NCI-H187 treated with DMSO at 0.1 percent for 48 hours (cell line): Measurements from ENCODE around the gene ST3GAL3.
"Not testable (repeated sequence)": the region's sequence is repeated elsewhere in the genome, so short reads cannot be mapped to it uniquely, and the experiment has no call there.

Experiments
- DNase-seq: peaks from one replicate; lab custom pipeline; 2025; lab: John Stamatoyannopoulos, UW

Gene ST3GAL3

DNA sequence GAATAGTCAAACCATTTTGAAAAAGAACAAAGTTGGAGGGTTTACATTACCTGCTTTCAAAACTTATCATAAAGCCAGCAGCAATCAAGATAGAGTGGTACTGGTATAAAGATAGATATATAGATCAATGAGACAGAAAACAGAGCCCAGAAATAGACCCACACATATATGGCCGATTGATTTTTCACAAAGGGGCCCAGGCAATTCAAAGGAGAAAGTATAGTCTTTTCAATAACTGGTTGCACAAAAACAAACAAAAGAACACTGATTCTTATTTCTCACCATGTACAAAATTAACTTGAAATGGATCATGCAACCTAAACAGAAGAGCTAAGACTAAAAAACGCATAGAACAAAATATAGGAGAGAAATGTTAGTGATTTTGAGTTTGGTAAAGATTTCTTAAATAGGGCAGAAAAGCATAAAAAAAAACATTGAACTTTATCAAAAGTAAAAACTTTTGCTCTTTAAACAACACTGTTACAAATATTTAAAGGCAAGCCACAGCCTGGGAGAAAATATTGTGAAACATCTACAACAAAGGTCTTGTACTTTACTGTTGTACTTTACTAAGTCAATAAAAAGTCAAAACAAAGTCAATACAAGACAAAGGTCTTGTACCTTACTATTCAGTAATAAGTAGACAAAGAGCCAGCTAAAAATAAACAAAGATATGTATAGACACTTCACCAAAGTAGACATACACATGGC lies 50.2 kb downstream of the ST3GAL3 start:
- DNase-seq = no peak

DNA sequence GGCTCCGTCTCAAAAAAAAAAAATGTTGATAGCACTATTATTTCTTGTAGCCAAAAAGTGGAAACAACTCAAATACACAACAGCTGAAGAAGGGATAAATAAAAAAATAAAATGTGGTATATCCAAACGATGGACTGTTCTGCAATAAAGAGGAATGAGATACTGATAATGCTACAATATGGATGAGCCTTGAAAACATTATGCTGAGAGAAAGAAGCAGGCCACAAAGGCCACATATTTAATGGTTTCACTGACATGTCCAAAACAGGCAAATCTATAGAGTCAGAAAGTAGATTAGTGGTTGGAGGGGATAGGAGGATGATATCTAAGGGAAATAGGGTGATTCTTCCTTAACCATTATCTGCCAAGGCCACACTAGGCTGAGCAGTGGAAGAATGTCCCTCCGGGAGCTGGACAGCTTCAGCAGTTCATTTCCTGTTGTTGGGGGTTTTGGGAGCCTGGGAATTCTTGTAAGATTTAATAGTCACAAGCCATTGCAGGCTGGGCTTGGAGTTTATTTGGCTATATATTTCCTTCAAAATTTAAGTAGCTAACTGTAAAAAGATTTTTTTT lies 53.5 kb downstream of the ST3GAL3 start:
- no peak for DNase-seq

DNA sequence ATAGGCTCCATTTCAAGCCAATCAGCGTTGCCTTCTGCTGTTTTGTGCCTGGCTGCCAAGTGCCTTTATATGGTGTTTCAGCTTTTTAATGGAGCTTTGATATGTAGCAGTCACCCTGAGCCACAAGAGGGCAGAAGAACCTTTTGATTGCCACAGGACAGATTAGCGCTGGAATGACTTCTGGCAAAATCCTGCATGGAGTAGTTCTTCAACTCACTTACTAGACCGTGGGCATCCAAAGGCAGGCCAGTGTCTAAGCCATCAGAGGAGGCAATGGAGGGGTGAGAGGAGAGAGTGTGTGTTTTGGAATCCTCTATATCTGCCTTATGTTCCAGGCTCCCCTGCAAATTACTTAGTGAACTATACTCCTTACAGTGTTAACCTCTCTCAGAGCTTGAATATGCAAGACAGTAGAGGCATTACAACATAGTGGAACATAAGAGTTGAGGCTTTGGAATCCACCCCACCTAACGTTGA lies 56.2 kb downstream of the ST3GAL3 start:
- DNase-seq = peak; percentile 43

DNA sequence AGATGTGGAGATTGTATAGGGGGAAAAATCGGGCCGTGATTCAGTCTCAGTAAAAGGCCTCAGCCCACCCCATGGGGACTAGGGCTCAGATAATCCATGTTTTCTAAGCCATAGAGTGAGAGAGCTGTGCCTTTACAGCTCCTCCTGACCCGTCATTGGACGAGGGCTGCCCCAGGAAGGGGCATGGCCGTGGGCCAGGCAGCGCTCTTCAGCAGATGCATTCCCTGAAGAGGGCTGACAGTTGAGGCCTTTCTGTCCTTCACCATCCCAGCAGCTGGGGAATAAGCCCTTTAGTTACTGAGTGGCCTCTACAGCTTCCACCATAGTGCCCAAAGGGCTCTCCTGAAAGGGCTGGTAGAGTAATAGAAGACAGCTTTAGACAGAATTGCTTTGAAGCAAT lies 57.2 kb downstream of the ST3GAL3 start:
- no peak for DNase-seq

DNA sequence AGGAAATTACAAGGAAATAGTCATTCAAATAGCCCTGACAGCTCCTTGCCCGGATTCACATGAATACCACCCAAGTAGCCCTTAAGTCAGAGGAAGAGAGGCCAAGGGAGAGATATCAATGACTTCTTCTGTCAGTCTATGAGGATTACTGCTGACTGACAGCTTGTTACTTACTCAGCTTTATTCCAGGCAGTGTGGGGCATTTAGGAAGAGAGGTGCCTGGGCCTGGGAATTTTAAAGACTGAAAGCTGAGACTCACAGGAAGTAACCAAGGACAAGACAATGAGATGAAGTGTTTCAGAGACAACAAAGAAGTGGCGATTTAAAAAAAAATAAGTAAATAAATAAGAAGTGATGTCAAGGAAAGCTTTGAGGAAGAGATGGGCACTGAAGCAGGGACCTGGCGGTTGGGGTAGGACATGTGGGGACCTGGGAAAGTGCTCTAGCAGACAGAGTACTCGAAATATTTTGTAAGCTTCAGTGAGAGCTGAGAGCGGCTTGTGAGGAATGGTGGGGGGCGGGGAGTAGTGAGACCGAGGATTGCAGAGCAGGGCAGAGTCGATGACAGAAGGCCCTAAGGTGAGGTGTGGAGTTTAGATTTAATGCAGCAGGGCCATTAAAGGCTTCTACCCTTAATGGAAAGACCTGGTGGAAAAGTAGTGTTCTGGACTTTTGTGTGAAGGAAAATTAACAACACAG lies 58.9 kb downstream of the ST3GAL3 start:
- DNase-seq = no peak

DNA sequence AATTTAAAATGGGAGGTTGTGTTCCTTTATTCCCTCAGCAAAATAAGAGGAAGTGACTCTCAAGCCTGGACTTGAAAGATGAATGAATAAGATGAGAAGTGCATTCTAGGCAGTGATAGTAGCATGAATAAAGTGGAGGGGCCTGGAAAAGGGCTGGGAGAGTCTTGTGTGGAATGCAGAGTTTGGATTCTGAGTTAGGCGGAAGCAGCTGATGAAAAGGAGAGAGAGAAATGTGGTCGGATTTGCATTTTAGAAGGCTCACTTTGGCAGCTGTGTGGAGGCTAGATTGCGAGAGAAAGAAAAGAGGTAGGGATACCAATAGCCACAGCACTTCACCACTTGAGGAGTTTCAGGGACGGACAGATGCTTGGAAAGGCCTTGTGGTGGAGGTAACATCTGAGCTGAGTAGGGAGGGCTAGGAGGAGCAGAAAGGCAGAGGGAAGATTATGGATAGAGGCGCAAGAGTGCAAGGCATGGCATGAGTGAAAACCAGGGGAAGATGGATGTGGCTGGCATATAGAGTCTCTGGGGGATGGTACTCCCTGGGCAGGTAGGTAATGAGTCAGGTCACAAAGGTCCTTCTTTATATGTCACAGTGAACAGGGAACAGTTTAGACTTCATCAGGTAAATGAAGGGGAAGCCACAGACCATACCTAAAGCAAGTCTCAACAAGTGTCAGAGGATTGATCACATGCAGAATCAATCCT lies 59.6 kb downstream of the ST3GAL3 start:
- no peak for DNase-seq

DNA sequence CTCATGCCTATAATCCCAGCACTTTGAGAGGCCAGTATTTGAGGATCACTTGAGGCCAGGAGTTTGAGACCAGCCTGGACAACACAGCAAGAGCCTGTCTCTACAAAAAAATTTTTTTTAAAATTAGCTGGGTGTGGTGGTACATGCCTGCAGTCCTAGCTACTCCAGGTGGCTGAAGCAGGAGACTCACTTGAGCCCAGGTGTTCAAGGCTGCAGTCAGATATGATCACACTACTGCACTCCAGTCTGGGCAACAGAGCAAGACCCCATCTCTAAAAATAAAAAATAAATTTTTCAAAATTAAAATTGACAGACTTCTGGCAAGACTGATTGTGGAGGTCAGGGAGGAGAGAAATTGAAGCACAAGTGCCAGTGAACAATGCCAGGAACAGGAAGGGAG lies 60.8 kb downstream of the ST3GAL3 start:
- no peak for DNase-seq

DNA sequence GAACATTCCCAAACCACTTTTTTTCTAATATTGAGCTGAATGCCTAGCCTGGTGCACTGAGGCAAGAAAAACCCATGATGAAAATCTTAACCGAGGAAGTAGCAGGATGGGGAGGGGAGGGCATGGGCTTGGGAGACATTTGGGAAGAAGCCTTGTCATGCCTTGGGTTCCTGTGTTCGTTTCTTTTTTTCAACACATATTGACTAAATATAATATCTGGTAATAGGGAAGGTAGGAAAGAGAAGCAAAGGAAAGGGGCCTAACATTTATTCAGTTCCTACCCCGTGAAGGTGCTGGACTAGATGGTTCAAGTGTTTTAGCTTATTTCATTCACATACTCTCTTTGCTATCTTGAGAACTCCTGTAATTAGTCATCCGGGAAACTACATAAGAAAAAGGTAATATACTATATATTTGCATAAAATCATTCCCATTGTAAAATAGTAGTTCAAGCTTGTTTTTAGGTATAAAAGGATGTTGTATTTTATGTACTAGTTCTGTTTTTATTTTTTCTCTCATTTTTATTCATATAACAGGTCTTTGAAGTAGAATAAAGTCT lies 62.1 kb downstream of the ST3GAL3 start:
- no peak for DNase-seq

DNA sequence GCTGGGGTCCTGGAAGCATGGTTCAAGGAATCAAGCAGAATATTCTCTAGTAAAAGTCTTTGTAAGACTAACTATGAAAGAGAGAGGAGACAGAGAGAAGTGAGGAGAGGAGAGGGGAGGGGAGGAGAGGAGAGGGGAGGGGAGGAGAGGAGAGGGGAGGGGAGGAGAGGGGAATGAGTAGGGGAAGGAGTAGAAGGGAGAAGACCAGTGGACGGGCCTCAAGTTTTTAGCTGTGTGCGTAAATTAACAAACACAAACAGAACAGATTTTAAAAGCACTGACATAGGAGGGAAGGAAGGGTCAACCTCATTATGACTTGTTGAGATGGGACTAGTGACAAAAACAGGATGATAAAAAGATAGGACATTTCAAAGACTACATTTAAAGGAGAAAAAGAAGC lies 62.8 kb downstream of the ST3GAL3 start:
- no peak for DNase-seq

DNA sequence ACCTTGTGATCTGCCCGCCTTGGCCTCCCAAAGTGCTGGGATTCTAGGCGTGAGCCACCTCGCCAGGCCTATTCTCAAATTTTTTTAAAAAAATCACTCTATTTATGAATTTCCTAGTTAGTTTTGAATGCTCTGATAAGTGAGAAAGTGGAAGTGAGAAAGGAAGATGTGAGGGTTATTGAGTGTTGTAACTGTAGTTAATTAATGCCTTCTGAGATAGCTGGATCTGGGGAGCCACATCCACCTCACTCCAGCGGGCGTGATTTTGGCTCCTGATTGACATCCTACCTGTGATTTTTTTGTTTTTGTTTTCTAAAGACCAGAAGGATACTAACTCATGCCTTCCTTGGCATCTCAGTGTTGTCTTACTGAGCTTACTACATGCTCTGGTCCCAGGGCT lies 65.6 kb downstream of the ST3GAL3 start:
- DNase-seq = no peak

DNA sequence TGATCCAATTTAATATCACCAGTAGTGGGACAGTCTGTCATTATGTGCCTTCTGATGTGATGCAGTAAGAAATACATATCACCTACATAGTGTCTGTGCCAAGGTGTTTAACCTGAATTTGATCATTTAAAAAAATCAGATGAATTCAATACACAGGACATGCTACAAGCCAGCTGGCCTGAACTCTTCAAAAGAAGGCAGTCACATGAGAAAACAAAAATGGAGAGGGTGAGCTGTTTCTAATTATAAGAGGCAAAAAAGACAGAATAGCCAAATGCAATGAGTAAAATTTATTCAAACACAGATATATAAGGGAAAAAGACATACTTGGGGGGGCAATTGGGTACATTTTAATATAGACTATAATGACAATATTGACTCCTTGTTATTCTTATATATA lies 66.5 kb downstream of the ST3GAL3 start:
- DNase-seq = no peak

DNA sequence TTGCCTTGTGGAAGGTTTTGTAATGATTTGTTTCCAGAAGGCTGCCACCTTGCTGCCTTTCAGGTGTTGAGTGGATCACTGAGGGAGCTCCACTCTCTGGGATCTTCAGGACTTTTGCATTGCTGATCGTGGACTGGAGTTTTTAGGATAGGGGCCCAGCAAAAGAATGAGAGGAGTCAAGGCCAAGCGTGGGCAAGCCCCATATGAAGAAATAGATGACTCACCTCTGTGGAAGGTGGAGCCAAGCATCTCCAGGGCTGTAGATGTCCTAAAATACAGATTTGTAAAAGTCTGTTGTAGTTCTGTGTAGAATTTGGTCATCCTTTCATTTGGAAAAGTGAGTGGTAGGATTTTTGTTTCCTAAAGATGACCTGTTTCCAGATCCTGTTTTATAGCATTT lies 67.0 kb downstream of the ST3GAL3 start:
- DNase-seq = no peak

DNA sequence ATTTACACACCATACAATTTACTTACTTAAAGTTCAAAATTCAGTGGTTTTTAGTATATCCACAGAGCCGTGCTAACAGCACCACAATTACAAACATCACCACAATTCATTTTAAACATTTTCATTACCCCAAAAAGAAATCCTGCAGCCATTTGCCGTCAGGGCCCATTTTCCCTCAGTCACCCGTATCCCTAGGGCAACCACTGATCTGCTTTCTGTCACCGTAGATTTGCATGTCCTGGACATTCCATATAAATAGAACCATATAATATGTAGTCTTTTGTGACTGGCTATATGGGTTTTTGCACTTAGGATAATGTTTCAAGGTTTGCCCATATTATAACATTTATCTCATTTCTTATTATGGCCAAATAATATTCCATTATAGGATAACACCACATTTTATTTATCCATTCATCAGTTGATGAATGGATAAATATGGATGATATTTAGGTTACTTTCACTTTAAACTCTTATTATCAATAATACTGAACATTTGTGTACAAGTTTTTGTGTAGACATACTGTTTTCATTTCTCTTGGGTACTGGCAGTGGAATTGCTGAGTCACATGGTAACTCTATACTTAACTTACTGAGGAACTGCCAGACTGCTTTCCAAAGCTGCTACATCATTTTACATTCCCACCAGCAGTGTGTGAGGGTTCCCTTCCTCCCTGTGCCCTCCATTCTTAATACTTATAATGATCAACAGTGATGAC lies 68.9 kb downstream of the ST3GAL3 start:
- no peak for DNase-seq

DNA sequence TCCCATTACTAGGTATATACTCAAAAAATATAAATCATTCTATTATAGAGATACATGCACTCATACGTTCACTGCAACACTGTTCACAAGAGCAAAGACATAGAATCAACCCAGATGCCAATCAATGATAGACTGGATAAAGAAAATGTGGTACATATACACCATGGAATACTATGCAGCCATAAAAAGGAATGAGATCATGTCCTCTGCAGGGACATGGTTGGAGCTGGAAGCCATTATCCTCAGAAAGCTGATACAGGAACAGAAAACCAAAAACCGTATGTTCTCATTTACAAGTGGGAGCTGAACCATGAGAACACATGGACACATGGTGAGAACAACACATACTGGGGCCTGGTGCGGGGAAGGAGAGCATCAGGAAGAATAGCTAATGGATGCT lies 70.6 kb downstream of the ST3GAL3 start:
- not testable (repeated sequence) for DNase-seq

DNA sequence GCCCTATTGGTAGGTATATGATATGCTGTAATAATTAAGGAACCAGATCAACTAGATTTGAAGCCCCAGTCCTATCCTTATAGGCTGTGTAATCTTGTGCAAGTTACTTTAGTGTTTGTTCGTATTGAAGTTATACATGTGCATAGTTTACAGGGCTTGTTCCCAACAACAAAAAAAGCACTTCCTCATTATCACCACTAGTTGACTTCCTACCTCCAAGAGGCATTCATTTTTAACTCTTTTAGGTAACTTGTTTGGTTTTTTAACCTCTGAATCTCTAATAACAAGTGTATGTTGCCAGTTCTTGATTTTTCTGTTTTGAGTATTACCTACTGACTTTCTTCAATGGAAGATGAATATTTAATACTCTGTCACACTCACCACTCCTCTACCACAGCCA lies 71.9 kb downstream of the ST3GAL3 start:
- no peak for DNase-seq

DNA sequence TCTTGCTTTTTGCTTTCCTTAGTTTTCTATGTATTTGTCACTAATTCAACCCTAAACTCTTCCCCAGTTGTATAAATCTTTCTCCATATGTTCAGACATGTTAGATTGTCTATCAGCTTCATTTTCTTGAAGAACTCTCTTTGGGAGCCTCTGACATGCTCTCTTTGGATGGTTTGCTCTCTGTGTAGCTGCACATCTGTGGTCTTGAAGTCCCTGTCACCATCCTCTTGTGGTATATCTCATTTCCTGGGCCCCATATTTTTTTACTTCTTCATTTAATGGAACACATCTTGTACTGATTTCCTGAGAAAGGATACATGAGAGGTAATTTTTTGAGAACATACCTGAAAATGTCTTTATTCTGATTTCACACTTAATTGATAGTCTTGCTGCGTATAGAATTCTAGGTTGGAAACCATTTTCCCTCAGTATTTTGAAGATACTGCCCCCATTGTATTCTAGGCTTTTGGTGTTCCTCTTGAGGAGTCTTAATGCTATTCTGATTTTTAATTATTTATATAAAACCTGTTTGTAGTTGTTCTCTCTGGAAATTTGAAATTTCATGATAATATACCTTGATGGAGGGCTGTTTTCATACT lies 72.6 kb downstream of the ST3GAL3 start:
- no peak for DNase-seq

DNA sequence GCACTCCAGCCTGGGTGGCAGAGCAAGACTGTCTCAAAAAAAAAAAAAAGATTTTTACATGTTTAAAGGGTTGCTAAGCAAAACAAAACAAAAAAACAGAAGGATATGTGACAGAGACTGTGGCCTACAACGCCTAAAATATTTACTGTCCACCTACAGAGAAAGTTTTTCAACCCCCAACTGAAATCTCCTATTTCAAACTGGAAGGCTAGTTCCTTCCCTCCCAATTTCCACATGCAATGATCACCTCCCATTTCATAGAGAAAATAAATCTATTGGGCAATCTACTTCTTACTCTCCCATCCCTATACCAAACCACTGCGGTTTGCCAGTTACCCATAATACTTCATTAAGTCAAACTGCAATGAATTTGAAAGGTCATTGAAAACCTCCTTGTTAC lies 74.2 kb downstream of the ST3GAL3 start:
- no peak for DNase-seq

DNA sequence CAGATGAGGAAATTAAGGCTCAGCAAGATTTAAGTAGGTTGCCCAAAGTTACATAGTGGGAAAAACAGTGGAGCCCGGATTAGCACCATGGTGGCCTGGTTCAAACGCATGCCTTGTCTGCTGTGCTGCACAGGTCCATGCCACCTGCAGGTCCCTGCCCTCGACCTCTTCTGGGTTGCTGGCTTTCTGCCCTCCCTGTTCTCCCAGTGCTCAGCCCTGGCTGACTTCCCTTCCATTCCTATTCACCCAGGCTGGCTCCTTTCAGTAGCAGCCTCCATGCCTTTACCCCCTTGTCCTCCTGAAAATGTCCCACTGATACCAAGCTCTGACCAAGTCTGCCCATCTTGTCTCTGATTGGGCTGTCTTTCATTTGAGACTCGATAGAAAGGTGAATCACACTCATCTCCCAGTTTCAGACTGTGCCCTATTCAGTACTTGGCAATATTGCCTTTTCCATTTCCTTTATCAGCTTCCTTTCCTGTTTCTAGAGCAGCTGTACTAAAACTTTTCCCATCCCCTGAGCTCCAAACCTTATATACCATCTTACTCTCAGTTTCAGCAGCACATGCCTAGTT lies 75.8 kb downstream of the ST3GAL3 start:
- no peak for DNase-seq

DNA sequence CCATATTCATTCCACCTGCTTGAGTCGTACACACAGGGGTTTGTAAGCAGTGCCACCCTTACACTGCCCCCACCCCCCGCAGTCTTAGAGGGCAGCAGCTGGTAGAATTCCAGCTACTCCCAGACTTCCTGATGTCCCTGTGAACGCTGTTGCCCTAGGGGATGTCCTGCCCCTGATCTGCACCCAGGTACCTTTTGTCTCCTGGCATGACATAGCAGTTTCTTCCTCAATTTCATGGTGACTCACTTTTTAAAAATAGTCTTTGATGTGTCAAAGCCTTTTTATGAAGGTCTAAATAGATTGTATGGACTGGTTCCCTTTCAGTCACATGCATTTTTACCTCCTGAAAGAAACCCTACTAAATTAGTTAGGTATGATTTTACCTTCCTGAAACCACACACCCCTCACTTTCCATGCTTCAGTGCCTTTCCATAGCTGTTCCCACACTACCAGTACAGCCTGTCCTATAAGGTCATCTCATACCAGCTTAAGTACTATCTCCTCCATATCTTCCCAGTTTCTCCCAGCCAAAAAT lies 76.4 kb downstream of the ST3GAL3 start:
- no peak for DNase-seq

DNA sequence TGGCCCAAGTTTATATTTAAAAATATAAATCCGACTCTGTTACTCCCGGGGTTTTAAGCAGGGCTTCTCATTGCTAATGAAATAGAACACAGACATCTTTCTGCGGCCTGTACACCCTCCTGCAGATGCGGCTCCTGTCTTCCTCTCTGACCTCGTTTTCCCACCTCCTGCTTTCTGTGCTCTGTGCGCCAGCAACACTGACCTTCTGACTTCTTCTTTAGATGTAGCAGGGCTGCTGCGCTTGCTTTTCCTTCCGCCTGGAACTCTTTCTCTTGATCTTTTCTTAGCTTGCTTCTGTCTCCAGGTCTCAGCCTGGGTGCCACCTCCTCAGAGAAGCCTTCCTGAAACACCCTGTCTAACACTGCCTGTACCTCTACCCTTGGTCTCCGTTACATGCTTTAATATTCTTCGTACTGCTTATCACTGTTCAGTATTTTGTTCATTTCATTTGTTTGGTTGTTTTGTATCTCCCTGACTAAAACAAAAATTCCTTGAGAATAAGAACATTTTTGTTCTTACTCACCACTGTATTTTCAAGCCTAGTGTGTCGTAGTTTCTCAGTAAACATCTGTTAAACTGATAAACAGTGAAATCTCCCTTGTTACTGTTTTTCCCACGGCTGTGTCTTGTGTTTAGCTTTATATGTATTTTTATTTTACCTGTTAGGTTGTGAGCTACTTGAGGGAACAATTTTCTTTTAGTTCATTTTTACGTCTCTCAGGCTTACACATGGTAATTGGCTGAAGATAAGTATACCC lies 79.0 kb downstream of the ST3GAL3 start:
- no peak for DNase-seq
